GM18861 (cell line): ENCODE data around the gene ELOVL1.

Source experiments
- ATAC-seq: cut with Tn5 transposase; IDR thresholded peaks from one replicate; pipeline ENCODE4 v1.9.1; 2021; ENCODE audit not compliant: unreplicated experiment

The ELOVL1 gene

GRCh38 chr1:43331688-43332087 is 36.1 kb downstream of the ELOVL1 start:
- ATAC-seq = no peak

DNA sequence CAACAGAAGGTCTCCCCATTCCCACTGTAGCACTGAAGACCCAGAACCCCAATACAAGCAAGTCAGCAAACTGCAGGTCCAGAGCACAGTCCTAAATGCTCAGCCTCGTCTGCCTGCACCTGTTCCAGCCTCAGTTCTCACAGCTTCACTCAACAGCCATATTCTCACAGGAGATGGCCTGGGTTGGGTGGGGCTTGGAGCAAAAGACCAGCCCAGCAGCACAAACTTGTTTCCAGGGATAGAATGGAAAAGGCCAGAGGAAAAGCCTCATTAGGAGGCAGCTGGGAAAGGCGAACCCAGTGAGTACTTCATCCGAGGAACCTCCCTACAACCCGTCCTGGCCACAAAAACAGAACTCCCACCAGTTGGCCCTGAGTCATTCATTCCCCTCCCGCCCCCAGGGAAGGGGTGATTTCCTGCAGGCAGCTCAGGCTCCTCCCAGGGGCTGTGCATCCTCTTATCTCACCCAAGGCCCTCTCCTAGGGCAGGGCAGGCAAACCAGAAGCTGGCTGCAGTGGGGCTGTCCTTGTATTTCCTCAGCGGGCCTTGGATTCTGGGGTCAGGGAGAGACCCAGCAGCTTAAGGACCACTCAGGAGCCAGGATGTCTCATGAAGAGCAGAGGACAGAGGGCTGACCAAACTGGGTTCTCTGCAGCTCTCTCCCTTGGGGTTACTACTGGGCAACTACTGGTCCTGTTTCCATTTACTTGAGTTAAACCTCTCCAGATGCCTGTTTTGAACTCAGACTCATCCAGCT is 37.6 kb downstream of the ELOVL1 start:
- ATAC-seq = no peak

GRCh38 chr1:43327549-43328292 is 40.1 kb downstream of the ELOVL1 start:
- ATAC-seq = no peak

DNA sequence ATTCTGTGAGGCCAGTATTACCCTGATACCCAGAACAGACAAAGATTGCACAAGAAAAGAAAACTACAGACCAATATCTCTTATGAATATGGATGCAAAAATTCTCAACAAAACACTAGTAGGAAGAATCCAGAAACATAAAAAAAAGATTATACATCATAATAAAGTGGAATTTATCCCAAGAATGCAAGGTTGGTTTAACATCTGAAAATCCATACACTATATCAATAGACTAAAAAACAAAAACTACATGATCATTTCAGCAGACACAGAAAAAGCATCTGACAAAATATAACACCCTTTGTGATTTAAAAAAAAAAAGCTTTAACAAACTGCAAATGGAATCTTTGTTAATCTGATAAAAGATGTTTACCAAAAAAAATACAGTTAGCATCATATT is 42.4 kb downstream of the ELOVL1 start:
- no peak for ATAC-seq

- no peak for ATAC-seq
Measured at GRCh38 chr1:43324810-43325209, 43.0 kb downstream of the ELOVL1 start.

GRCh38 chr1:43322506-43322905 is 45.3 kb downstream of the ELOVL1 start:
- ATAC-seq = no peak

DNA sequence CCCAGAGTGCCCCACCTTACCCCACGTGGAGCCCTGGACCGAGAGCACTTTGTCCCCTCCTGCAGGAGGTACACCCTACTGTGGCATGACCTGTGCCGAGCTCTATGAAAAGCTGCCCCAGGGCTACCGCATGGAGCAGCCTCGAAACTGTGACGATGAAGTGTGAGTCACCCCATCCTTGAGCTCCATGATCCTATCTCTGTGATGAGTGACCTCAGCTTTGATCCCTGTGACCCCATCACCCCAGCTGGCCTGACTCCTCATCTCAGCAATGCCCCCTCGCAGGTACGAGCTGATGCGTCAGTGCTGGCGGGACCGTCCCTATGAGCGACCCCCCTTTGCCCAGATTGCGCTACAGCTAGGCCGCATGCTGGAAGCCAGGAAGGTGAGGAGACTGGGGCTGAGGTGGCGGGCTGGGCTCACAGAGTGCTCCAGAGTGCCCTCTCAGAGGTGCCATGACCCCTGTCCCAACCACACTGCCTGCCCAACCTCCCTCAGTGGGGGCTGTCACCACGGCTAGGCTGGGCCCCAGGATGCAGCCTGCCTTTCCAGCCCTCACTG is 46.4 kb downstream of the ELOVL1 start:
- ATAC-seq = no peak

DNA sequence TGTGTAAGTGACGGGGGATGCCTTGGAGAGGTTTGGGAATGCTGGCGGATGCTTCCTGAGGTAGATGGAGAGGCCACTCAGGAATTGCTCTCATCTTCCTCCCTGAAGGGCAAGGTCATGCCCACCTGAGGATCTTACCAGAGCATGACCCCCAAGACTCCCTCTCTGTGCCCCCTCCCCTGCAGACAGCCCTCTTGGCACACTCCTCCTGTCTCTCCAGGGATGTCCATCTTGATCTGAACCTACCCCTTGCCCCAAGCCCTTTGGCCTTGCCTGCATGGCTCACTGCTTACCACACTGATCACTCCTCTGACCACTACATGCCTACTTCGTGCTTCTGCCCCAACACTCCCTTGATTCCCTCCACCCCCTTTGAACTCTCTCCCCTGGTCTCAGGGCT is 48.0 kb downstream of the ELOVL1 start:
- no peak for ATAC-seq

DNA sequence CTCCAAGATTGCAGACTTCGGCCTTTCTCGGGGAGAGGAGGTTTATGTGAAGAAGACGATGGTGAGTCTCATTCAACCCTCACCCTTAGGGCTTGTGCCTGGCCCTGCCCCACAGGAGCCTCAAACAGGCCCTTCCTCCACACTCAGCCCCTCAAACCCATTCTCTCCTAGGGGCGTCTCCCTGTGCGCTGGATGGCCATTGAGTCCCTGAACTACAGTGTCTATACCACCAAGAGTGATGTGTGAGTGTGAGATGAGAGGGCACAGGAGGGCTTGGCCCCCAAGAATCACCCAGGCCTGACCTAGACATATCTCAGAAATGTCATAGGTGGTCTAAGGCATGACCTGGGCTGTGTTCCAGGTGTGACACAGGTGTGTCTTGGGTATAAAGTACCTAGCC is 48.5 kb downstream of the ELOVL1 start:
- ATAC-seq = no peak

DNA sequence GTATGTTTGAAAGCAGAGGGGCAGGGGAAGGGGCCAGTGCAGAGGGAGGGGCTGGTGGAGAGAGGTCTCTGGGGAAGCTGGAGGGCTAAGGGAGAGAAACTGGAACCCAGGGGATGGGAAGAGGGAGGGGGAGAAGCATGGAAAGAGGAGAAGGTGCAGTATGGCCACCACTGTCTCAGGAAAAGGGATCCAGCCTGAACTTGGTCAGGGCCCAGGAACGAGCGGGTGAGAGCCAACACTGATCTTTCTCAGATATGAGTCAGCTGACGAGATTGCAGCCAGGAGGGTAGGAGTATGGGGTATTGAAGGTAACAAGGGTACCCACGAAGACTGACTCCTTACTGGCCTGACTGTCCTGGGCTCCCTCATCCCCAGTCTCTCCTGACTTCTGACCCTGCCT is 49.0 kb downstream of the ELOVL1 start:
- no peak for ATAC-seq

DNA sequence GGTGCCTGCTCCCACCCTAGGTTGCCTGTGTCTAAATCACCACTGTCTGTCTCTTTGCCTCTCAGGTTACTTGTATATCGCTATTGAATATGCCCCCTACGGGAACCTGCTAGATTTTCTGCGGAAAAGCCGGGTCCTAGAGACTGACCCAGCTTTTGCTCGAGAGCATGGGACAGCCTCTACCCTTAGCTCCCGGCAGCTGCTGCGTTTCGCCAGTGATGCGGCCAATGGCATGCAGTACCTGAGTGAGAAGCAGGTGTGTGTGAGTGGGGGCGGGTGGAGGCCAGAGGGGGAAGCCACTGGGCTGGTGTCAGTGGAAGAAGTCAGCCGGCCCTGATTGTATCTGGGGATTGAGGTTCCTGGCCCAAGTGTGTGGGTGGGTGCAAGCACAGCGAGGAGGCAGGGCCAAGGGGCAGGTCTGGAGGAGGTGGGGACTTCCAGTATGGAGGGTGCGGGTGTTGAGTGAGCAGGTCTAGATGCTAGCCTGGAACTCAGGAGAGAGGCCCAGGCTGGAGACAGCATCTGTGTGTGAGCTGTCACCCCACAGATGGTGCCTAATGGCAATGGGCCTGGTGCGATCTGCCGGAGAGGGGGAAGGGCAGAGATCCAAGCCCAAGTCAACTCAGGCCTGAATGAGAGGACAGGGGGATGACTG is 49.9 kb downstream of the ELOVL1 start:
- ATAC-seq = no peak

- ATAC-seq = no peak
Measured at GRCh38 chr1:43316738-43317520, 50.9 kb downstream of the ELOVL1 start.

DNA sequence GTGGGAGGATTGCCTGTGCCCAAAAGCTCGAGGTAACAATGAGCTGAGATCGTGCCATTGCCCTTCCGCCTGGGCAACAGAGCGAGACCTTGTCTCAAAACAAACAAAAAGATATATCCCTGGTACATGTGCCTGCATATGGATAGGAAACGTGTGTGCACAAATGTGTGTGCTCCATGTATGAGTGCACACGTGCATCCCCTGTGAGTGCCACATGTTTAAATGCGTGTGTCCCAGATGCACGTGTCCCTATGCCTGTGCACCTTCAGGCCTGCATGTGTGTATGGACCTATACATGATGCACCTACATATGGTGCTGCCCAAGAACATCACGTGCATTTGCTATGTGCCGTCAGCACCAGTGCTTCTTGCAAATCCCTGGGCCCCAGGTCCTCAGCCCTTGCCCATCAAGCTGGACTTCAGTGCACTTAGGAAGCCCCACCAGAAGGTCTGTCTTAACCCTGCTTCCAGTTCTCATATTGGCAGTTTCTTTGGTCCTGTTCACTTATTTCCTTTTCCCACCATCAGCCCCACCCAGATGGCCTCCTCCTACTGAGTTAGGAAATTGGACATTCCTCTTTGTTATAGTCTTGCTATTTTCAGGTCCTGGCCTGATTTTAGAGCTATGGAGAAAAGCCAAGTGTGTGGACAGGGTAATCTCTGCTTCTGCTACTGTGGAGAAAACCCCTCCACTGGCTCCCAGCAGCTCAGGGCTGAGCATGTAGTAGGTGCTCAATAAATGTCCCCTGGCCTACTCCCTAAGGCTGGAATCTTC is 51.7 kb downstream of the ELOVL1 start:
- ATAC-seq = no peak

DNA sequence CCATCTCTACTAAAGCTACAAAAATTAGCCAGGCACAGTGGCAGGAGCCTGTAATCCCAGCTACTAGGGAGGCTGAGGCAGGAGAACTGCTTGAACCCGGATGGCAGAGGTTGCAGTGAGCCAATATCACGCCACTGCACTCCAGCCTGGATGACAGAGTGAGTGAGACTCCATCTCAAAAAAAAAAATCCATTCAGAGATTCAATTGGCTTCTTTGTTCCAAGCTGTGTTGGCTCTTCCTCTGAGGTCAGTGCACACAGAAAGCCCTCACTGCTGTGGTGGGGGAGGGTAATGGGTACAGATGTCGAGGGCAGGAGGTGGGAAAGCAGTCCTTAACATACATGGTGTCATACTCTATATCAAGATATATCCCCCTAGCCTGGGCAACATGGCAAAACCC is 52.3 kb downstream of the ELOVL1 start:
- ATAC-seq = no peak

GRCh38 chr1:43314233-43314632 is 53.6 kb downstream of the ELOVL1 start:
- no peak for ATAC-seq

DNA sequence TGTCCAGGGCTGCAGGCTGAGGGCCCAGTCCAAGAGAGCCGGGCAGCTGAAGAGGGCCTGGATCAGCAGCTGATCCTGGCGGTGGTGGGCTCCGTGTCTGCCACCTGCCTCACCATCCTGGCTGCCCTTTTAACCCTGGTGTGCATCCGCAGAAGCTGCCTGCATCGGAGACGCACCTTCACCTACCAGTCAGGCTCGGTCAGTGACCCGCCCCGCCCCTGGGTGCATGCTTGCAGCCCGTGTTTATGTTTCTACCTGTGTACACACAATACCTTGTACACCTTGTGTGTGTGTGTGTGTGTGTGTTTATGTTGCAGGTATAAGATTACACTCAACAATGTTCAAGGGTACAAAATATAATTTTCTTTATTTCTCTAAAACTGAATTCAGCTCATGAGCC is 54.0 kb downstream of the ELOVL1 start:
- no peak for ATAC-seq
